ENCODE results near the gene MEIKIN.

DNA sequence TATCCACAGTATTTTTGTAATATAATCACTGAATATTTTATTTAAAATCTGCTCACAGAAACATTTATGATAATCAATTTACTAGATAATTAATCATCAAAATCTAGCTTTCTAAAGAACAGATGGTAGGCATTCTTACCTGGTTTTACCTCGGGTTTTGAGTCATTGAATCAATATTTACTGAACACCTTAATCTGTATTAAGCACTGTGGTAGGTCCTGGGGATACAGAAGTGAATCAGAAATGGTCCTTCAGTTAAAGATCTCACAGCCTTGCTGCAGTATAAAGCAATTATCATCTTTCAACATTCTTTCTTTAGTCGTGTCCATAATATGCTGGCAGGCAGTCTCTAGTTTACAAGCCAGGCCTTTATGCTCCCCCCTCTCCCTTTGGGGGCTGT is 2.0 kb upstream of the MEIKIN start:
- TF ChIP-seq CTCF (IDR thresholded peaks at IDR 0.05) = no peak
- no peak for TF ChIP-seq POLR2A (IDR thresholded peaks at IDR 0.05)

Measured in uterus (tissue), 2 donors.